Keratinocyte (primary cell): ENCODE measurements around the gene C14orf119. TPM values are rescaled to one million over a fixed set of nuclear protein-coding genes. Genes with fewer than 3 reads are reported as not detected.

Source experiments
- DNase-seq: peaks from one replicate; pipeline ENCODE4 v3.0.0-alpha.2; 2011; ENCODE audit warnings: low read depth, missing footprints, low spot score
- FAIRE-seq: peaks from 2 replicates; lab custom pipeline; 2011; peaks lifted over from hg19 to GRCh38; lab: Jason Lieb, UNC
- H2AFZ ChIP-seq: 2 replicates; pipeline ENCODE4 v1.6.0; 2012; ENCODE audit warnings: low read length, control low read depth, inconsistent platforms; ENCODE audit not compliant: control insufficient read depth
- H3K27ac ChIP-seq: 2 replicates; pipeline ENCODE4 v1.5.1; 2011; ENCODE audit warnings: low read length; ENCODE audit not compliant: control insufficient read depth, insufficient read depth
- H3K27me3 ChIP-seq: 3 replicates; pipeline ENCODE4 v1.6.0; 2011; ENCODE audit warnings: low read length; ENCODE audit not compliant: control insufficient read depth, insufficient read depth; ENCODE audit errors: extremely low read depth
- H3K36me3 ChIP-seq, 2 experiments: 2 replicates in 1 of 2; 3 replicates in 1 of 2; pipeline ENCODE4 v1.5.1; 2011; ENCODE audit warnings: low read length in 2 of 2, mild to moderate bottlenecking in 1 of 2; ENCODE audit not compliant: control insufficient read depth in 2 of 2, insufficient read depth in 2 of 2; ENCODE audit errors: extremely low read depth in 1 of 2
- H3K4me1 ChIP-seq: 3 replicates; pipeline ENCODE4 v1.5.1; 2011; ENCODE audit warnings: low read length; ENCODE audit not compliant: control insufficient read depth, insufficient read depth; ENCODE audit errors: extremely low read depth
- H3K4me2 ChIP-seq: 3 replicates; pipeline ENCODE4 v1.6.0; 2011; ENCODE audit warnings: low read depth, low read length; ENCODE audit not compliant: control insufficient read depth, insufficient read depth; ENCODE audit errors: extremely low read depth
- H3K4me3 ChIP-seq, 3 experiments: fragments of 200-600 bp in 1 of 3; sonication (generic) in 1 of 3; 2 replicates in 2 of 3; 3 replicates in 1 of 3; pipeline ENCODE4 v1.5.1; 2011 to 2016; ENCODE audit warnings: low read length in 3 of 3, mild to moderate bottlenecking in 3 of 3, control low read depth in 2 of 3, inconsistent platforms in 1 of 3, low read depth in 1 of 3, mixed read lengths in 1 of 3, mixed run types in 1 of 3, moderate library complexity in 1 of 3; ENCODE audit not compliant: control insufficient read depth in 2 of 3, insufficient read depth in 2 of 3; ENCODE audit errors: extremely low read depth in 1 of 3
- H3K79me2 ChIP-seq: 2 replicates; pipeline ENCODE4 v1.6.0; 2012; ENCODE audit warnings: low read length; ENCODE audit not compliant: control insufficient read depth, insufficient read depth
- H3K9ac ChIP-seq: 3 replicates; pipeline ENCODE4 v1.6.0; 2011; ENCODE audit warnings: low read length; ENCODE audit not compliant: control insufficient read depth, insufficient read depth; ENCODE audit errors: extremely low read depth
- H3K9me1 ChIP-seq: 3 replicates; pipeline ENCODE4 v1.6.0; 2011; ENCODE audit warnings: low read length; ENCODE audit not compliant: control insufficient read depth, insufficient read depth; ENCODE audit errors: extremely low read depth
- H3K9me3 ChIP-seq: 2 replicates; pipeline ENCODE4 v1.5.1; 2012; ENCODE audit warnings: low read depth, low read length; ENCODE audit not compliant: control insufficient read depth
- H4K20me1 ChIP-seq: 3 replicates; pipeline ENCODE4 v1.6.0; 2011; ENCODE audit warnings: low read length; ENCODE audit not compliant: control insufficient read depth, insufficient read depth; ENCODE audit errors: extremely low read depth
- EZH2 ChIP-seq: IDR thresholded peaks from one replicate; pipeline ENCODE4 v1.6.1; 2012; ENCODE audit warnings: inconsistent platforms, mild to moderate bottlenecking, low read length, moderate library complexity
- dilution Hi-C: fragments of 300-500 bp; cut with MboI; formaldehyde crosslinking; loops from one replicate; pipeline ENCODE4 v1.7.0; 2020; ENCODE audit warnings: low sequenced_read_pairs; ENCODE audit not compliant: extremely low pct_ligation_motif_present
- polyA plus RNA-seq, 5 experiments: library from polyadenylated mRNA; depleted of rRNA in 3 of 5; stranded (reverse) in 3 of 5; stranded (forward) in 1 of 5; unstranded in 1 of 5; fragments of >200 nt; gene quantifications; 1 replicate in 1 of 5; 2 replicates in 3 of 5; 3 replicates in 1 of 5; pipeline versions ENCODE4 v1.2.1 to v1.2.3, GENCODE V29; 2011 to 2012; ENCODE audit warnings: missing spikeins in 2 of 5, low read depth in 1 of 5, low replicate concordance in 1 of 5
- TF ChIP-seq, protein P1 (sequence below), 3 experiments: IDR thresholded peaks in 1 of 3; conservative IDR thresholded peaks in 1 of 3; optimal IDR thresholded peaks in 1 of 3; 2 replicates in 2 of 3; 3 replicates in 1 of 3; pipeline versions ENCODE3 to v1.5.1; 2011; ENCODE audit warnings: low read length in 3 of 3, mild to moderate bottlenecking in 3 of 3, moderate library complexity in 2 of 3, control low read depth in 1 of 3, inconsistent platforms in 1 of 3; ENCODE audit not compliant: insufficient read depth in 2 of 3; ENCODE audit errors: extremely low read depth in 1 of 3

Gene C14orf119
- polyA plus RNA-seq, 1 donor (not counting 4 experiments of a cell fraction or from before 2014, with no cell fraction given) = 73.7 TPM

DNA sequence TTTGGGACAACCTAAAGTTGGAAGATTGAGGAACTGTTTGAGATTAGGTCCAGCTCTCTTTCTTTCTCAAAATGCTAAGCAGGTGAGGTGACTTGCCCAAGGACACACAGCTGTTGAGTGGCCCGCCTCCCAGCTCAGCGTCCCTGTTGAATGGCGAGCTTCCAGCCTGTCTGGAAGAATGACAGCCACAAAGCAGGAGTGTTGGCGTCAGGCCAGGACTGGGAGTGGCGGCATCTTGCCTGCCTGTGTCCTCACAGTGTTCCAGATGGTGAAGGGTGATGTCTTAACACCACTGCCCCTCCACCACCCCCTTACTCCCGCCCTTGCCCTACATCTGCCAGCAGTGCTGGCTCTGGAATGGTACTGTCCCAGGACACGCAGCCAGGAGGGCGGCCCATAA is 28.1 kb downstream of the C14orf119 start:
- DNase-seq = no peak

DNA sequence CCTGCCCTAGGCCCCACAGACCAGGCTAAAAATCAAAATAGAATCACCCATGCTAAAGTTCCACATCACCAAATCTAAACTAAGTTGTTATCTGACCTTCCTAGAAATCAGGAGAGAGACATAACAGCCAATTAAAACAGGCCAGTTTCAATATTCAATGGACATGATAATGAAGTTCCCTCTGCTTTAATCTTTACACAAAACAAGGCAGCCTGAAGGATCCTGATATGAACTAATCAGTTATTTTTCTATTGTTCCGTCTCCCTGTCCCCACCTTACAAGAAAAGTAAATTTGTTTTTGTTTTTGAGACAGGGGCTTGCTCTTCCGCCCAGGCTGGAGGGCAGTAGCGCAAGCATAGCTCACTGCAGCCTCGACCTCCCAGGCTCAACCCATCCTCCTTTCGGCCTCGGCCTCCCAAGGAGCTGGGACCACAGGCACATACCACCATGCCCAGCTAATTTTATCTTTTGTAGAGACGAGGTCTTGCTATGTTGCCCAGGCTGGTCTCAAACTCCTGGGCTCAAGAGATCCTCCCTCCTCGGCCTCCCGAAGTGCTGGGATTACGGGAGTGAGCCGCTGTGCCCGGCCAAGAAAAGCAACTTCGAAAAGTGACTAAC is 29.1 kb downstream of the C14orf119 start:
- Histone ChIP-seq H4K20me1 (no peaks in the 10 kb centered on the region), H2AFZ (no peak overlapping the region), H3K9me3 (no peaks in the 10 kb centered on the region), H3K36me3 (peaks cover 4 to 12% of the 10 kb centered on the region in 2 experiments), H3K27me3 (no peaks in the 10 kb centered on the region), H3K79me2 (no peaks in the 10 kb centered on the region), H3K9ac (no peak overlapping the region), H3K9me1 (no peaks in the 10 kb centered on the region), H3K4me1 (peaks cover 18% of the 10 kb centered on the region), H3K4me2 (no peak overlapping the region), H3K27ac (no peak overlapping the region), H3K4me3 (no peak overlapping the region)
- TF ChIP-seq, protein P1, sequence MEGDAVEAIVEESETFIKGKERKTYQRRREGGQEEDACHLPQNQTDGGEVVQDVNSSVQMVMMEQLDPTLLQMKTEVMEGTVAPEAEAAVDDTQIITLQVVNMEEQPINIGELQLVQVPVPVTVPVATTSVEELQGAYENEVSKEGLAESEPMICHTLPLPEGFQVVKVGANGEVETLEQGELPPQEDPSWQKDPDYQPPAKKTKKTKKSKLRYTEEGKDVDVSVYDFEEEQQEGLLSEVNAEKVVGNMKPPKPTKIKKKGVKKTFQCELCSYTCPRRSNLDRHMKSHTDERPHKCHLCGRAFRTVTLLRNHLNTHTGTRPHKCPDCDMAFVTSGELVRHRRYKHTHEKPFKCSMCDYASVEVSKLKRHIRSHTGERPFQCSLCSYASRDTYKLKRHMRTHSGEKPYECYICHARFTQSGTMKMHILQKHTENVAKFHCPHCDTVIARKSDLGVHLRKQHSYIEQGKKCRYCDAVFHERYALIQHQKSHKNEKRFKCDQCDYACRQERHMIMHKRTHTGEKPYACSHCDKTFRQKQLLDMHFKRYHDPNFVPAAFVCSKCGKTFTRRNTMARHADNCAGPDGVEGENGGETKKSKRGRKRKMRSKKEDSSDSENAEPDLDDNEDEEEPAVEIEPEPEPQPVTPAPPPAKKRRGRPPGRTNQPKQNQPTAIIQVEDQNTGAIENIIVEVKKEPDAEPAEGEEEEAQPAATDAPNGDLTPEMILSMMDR (optimal IDR thresholded peaks at IDR 0.05 in 1 of 3, IDR thresholded peaks at IDR 0.05 in 1 of 3, conservative IDR thresholded peaks at IDR 0.05 in 1 of 3; ENCODE audit: extremely low read depth in 1 of 3, insufficient read depth in 2 of 3, low read length in 3 of 3) = no peak
- no peak for TF ChIP-seq EZH2
- no peak for FAIRE-seq
- dilution Hi-C loops = no loop called here
- DNase-seq = no peak

More for the DNA sequence above, 28.1 kb downstream of the C14orf119 start:
- no peaks in the 10 kb centered on the region for H3K9me1 ChIP-seq
- no peaks in the 10 kb centered on the region for H3K27me3 ChIP-seq
- peaks cover 15% of the 10 kb centered on the region for H3K4me1 ChIP-seq
- no peak overlapping the region for H3K4me2 ChIP-seq
- H2AFZ ChIP-seq = no peak overlapping the region
- no peak overlapping the region for H3K4me3 ChIP-seq
- no peaks in the 10 kb centered on the region for H3K79me2 ChIP-seq
- peaks cover 0 to 12% of the 10 kb centered on the region in 2 experiments for H3K36me3 ChIP-seq
- H3K9ac ChIP-seq = no peak overlapping the region
- dilution Hi-C loops = no loop called here
- H3K27ac ChIP-seq = no peak overlapping the region
- no peaks in the 10 kb centered on the region for H4K20me1 ChIP-seq
- TF ChIP-seq, protein P1 (optimal IDR thresholded peaks at IDR 0.05 in 1 of 3, IDR thresholded peaks at IDR 0.05 in 1 of 3, conservative IDR thresholded peaks at IDR 0.05 in 1 of 3; ENCODE audit: extremely low read depth in 1 of 3, insufficient read depth in 2 of 3, low read length in 3 of 3) = no peak
- TF ChIP-seq EZH2 = no peak
- no peak for FAIRE-seq
- H3K9me3 ChIP-seq = no peaks in the 10 kb centered on the region
